ENCODE data around the gene EFEMP2. TPM values are rescaled to one million over a fixed set of nuclear protein-coding genes. Genes with fewer than 3 reads are reported as not detected.

The EFEMP2 gene
- total RNA-seq: 10 to 100 TPM in 1 of 2 donors, 1 to 10 TPM in 1; 9.6 to 22.5 TPM

DNA sequence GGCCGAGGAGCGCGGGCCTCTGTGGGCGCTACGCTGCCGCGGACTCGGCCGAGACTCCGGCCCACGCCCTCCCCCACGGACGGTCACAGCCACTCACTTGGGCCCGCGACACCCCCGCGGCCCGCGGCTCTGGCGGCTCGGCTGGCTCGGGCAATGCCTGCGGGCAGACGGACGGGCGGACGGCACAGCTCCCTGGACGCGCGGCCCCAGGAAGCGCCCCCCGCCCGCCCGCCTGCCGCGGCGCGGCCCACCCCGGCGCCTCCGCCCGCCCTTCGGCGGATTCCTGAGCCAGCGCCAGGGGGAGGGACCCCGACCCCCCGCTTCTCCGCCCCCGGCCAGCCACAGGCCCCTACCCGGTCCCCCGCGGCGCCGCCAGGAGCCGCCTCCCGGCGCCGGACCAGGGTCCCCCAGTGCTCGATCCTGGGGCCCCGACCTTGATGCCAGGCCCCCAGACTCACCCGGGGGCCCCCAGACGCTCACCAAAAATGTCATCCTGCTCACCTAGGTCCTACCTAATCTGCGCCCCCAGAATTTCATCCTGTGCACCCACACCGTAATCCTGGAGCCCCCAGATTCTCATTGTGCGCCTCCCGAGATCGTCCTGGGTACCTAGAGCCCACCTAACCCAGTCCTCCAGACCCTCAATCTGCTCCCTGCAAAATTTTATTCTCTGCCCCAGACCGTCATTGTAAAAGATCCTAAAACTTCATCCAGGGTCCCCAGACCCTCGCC is at the start of gene EFEMP2:
EFEMP2 (minus strand) TSS at position 215 of the 732 bp plus-strand sequence. CDS start 446 bp downstream, outside the sequence.
- no peaks in the 10 kb centered on the region for H3K36me3 ChIP-seq
- TF ChIP-seq, protein P1, sequence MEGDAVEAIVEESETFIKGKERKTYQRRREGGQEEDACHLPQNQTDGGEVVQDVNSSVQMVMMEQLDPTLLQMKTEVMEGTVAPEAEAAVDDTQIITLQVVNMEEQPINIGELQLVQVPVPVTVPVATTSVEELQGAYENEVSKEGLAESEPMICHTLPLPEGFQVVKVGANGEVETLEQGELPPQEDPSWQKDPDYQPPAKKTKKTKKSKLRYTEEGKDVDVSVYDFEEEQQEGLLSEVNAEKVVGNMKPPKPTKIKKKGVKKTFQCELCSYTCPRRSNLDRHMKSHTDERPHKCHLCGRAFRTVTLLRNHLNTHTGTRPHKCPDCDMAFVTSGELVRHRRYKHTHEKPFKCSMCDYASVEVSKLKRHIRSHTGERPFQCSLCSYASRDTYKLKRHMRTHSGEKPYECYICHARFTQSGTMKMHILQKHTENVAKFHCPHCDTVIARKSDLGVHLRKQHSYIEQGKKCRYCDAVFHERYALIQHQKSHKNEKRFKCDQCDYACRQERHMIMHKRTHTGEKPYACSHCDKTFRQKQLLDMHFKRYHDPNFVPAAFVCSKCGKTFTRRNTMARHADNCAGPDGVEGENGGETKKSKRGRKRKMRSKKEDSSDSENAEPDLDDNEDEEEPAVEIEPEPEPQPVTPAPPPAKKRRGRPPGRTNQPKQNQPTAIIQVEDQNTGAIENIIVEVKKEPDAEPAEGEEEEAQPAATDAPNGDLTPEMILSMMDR (IDR thresholded peaks at IDR 0.05): no peak
- intact Hi-C loops (cut with DNase I): no loop called here
- H3K27ac ChIP-seq: peak within 1 kb of the TSS; percentile 67
- no peaks in the 10 kb centered on the region for H3K27me3 ChIP-seq
- peak within 1 kb of the TSS; percentile 75 to 88 for H3K9ac ChIP-seq (ENCODE audit: low read depth in 2 of 2, low read length in 2 of 2)
- peak within 1 kb of the TSS; percentile 33 for H3K4me3 ChIP-seq
- H3K9me3 ChIP-seq: no peaks in the 10 kb centered on the region
- H3K4me1 ChIP-seq: no peaks in the 10 kb centered on the region
- no peak for DNase-seq

DNA sequence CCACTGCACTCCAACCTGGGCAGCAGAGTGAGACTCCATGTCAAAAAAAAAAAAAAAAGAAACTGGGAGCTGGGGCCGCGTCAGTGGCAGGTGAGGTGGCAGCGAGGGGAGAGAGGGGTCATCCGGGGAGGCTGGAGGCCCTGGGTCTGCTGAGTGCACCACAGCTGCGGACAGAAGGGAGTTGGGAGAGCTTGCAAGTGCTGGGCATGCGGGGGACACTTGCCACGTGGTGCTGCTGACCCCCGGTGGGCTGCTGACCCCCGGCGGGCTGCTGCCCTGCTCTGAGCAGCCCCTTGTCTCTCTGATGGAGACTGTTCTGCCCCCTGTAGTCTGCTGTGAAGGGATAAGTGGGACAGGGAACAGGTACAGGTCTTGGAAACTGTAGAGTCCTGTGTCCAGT is 49.3 kb upstream of the EFEMP2 start:
- DNase-seq: no peak
- H3K27ac ChIP-seq: no peak overlapping the region
- peaks cover 21% of the 10 kb centered on the region for H3K4me1 ChIP-seq
- TF ChIP-seq, protein P1 (IDR thresholded peaks at IDR 0.05): no peak
- H3K27me3 ChIP-seq: no peaks in the 10 kb centered on the region
- H3K36me3 ChIP-seq: no peaks in the 10 kb centered on the region
- H3K9me3 ChIP-seq: no peaks in the 10 kb centered on the region
- no peak overlapping the region for H3K9ac ChIP-seq (ENCODE audit: low read depth in 2 of 2, low read length in 2 of 2)
- intact Hi-C loops (cut with DNase I): no loop called here
- no peak overlapping the region for H3K4me3 ChIP-seq

DNA sequence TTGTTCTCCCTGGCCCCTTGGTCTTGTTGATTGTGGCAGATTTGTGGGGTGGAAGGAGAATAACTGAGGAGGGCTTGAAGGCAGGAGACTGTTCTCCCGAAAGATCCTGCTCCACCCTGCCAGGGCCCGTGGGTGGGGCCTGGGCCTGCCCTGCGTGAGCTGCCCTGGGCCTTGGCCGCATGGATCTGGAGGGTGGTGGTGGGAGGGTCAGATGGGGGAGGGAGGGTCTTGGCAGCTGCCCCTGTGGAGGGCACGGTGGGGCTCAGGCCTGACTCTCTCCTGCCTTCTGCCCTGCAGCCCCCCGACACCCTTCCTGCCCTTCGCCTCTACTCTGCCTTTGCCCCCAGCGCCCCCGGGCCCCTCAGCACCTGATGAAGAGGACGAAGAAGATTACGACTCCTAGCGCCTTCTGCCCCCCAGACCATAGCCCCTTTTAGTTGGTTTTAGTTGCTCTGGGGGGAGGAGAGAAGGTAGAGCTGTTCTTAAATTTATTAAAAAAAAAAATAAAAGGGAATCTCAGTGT is 48.5 kb upstream of the EFEMP2 start:
- intact Hi-C loops (cut with DNase I): no loop called here
- Histone ChIP-seq H3K27ac (no peak overlapping the region), H3K4me1 (peaks cover 22% of the 10 kb centered on the region), H3K27me3 (no peaks in the 10 kb centered on the region), H3K4me3 (no peak overlapping the region), H3K36me3 (no peaks in the 10 kb centered on the region), H3K9me3 (no peaks in the 10 kb centered on the region), H3K9ac (ENCODE audit: low read depth in 2 of 2, low read length in 2 of 2) (no peak overlapping the region)
- no peak for DNase-seq
- TF ChIP-seq, protein P1 (IDR thresholded peaks at IDR 0.05): no peak

DNA sequence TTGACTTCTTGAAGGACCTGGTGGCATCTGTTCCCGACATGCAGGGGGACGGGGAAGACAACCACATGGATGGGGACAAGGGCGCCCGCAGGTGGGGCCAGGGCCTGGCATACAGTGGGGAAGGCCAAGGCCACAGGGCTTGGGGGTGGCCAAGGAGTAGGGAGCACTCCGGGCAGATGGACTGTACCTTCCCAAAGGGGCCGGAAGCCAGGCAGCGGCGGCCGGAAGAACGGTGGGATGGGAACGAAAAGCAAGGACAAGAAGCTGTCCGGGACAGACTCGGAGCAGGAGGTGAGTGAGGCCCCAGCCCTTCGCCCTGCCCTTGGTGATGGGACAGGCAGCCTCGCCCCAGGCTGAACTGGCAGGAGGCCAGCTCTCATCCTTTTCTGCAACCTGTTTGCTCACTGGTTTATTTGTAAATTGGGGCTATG is 47.8 kb upstream of the EFEMP2 start:
- peak overlapping the region; percentile 98 for H3K4me3 ChIP-seq
- TF ChIP-seq, protein P1 (IDR thresholded peaks at IDR 0.05): no peak
- intact Hi-C loops (cut with DNase I): no loop called here
- no peaks in the 10 kb centered on the region for H3K9me3 ChIP-seq
- peak; percentile 41 for DNase-seq
- peak overlapping the region; percentile 70 to 81 for H3K9ac ChIP-seq (ENCODE audit: low read depth in 2 of 2, low read length in 2 of 2)
- no peaks in the 10 kb centered on the region for H3K36me3 ChIP-seq
- H3K27ac ChIP-seq: no peak overlapping the region
- peaks cover 23% of the 10 kb centered on the region for H3K4me1 ChIP-seq
- H3K27me3 ChIP-seq: no peaks in the 10 kb centered on the region

DNA sequence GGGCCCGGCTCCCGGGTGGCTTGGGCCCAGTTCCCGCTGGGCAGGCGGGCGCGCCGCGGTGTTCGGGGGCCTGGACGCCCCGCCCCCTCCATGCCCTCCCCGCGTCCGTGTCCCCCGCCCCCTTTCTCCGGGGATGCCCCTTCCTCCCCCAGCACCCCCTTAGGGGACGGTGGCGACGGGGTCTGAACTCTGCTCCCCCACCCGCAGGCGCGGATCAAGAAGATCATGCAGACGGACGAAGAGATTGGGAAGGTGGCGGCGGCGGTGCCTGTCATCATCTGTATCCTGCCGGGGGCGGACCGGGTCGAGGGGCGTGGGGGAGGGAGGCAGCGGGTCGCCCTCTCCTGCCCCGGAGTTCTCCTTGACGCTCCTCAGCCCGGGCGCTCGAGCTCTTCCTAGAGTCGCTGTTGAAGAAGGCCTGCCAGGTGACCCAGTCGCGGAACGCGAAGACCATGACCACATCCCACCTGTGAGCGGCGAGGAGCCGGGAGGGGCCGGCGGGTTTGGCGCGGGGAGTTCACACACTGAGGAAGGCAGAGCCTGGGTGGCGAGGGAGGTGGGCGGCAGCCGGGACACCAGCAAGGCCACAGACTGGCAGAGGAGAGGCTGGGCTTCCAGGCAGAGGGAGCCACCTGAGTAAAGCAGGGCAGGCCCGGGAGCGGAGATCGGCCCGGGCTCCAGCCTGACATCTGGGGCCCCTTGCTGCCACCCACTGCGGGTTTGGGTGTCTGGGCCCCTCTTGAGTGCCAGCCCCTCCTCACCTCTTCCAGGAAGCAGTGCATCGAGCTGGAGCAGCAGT is 47.2 kb upstream of the EFEMP2 start:
- H3K27ac ChIP-seq: peak overlapping the region; percentile 87
- no peaks in the 10 kb centered on the region for H3K9me3 ChIP-seq
- H3K36me3 ChIP-seq: no peaks in the 10 kb centered on the region
- H3K27me3 ChIP-seq: no peaks in the 10 kb centered on the region
- TF ChIP-seq, protein P1 (IDR thresholded peaks at IDR 0.05): no peak
- peaks cover 26% of the 10 kb centered on the region for H3K4me1 ChIP-seq
- intact Hi-C loops (cut with DNase I): no loop called here
- DNase-seq: no peak
- peak overlapping the region; percentile 98 for H3K4me3 ChIP-seq
- H3K9ac ChIP-seq (ENCODE audit: low read depth in 2 of 2, low read length in 2 of 2): peak overlapping the region; percentile 70 to 81
